Measurements from ENCODE around the gene RETREG3. TPM values are rescaled to one million over a fixed set of nuclear protein-coding genes. Genes with fewer than 3 reads are reported as not detected.
A peak's percentile ranks its signal among the peaks of the same experiment; 100 is the strongest.

RETREG3 gene
- total and polyA plus RNA-seq, 2 of the 13 experiments (the other 11 are each of a cell fraction or from before 2014, with no cell fraction given), result 47.0 to 55.8 TPM

- TF ChIP-seq ZBTB46 (CRISPR knock-in tag; IDR thresholded peaks at IDR 0.05; ENCODE audit: borderline replicate concordance), result no peak
- TF ChIP-seq RNF2 (conservative IDR thresholded peaks at IDR 0.05; ENCODE audit: low read depth), result 0 out of 2 replicates have a peak, but pooled peaks have one; percentile 12
- no peak for TF ChIP-seq PRPF4 (IDR thresholded peaks at IDR 0.05; ENCODE audit: low read depth, low read length, poor library complexity, severe bottlenecking)
- TF ChIP-seq EED (CRISPR knock-in tag; IDR thresholded peaks at IDR 0.05), result no peak
- no peak for TF ChIP-seq MTERF4 (CRISPR knock-in tag; IDR thresholded peaks at IDR 0.05)
- TF ChIP-seq XBP1 (CRISPR knock-in tag; IDR thresholded peaks at IDR 0.05), result peak; percentile 80; the same call in 1 of the 2 replicates
- TF ChIP-seq CSRNP1 (CRISPR knock-in tag; IDR thresholded peaks at IDR 0.05), result peak; percentile 81
- TF ChIP-seq WIZ (CRISPR knock-in tag; IDR thresholded peaks at IDR 0.05), result peak; percentile 20
- peak; percentile 88; the same call in 1 of the 2 replicates for TF ChIP-seq ZNF598 (CRISPR knock-in tag; IDR thresholded peaks at IDR 0.05; ENCODE audit: borderline replicate concordance)
- TF ChIP-seq ZNF564 (CRISPR knock-in tag; IDR thresholded peaks at IDR 0.05), result peak; percentile 79; the same call in 1 of the 2 replicates
- 0 out of 2 replicates have a peak, but pooled peaks have one; percentile 55 for TF ChIP-seq ZNF20 (CRISPR knock-in tag; IDR thresholded peaks at IDR 0.05)
- TF ChIP-seq HBP1 (CRISPR knock-in tag; IDR thresholded peaks at IDR 0.05; ENCODE audit: low read depth), result peak; percentile 41; the same call in 1 of the 2 replicates
- TF ChIP-seq ZNF33B (CRISPR knock-in tag; IDR thresholded peaks at IDR 0.05), result peak; percentile 96
- peak; percentile 78 for TF ChIP-seq NFATC3 (CRISPR knock-in tag; IDR thresholded peaks at IDR 0.05)
- TF ChIP-seq ATF6 (CRISPR knock-in tag; conservative IDR thresholded peaks at IDR 0.05), result 0 out of 2 replicates have a peak, but pooled peaks have one; percentile 22
- no peak; the same call in 1 of the 2 replicates for TF ChIP-seq ZNF747 (CRISPR knock-in tag; IDR thresholded peaks at IDR 0.05; ENCODE audit: borderline replicate concordance)
- TF ChIP-seq U2AF1 (optimal IDR thresholded peaks at IDR 0.05; ENCODE audit: low read depth, low read length), result peak; percentile 46
- no peak for TF ChIP-seq MAFF (IDR thresholded peaks at IDR 0.05; ENCODE audit: low read depth, low read length)
- peak; percentile 80 for TF ChIP-seq PHF20 (CRISPR knock-in tag; IDR thresholded peaks at IDR 0.05)
- TF ChIP-seq KDM3A (CRISPR knock-in tag; IDR thresholded peaks at IDR 0.05; ENCODE audit: low read depth), result peak; percentile 73
- TF ChIP-seq TARDBP (CRISPR knock-in tag; IDR thresholded peaks at IDR 0.05), result peak; percentile 67
- peak; percentile 83 for TF ChIP-seq KDM5A (IDR thresholded peaks at IDR 0.05; ENCODE audit: borderline replicate concordance, low read length)
Observed at GRCh38 chr17:42609182-42609813, at the start of gene RETREG3, which contains the start of gene TUBG1 (continued).

Measured in HepG2 (cell line).